ENCODE data around the gene EGLN3. TPM values are rescaled to one million over a fixed set of nuclear protein-coding genes. Genes with fewer than 3 reads are reported as not detected.

EGLN3 gene
- total and polyA plus RNA-seq, 2 of the 13 experiments (the other 11 are each of a cell fraction or from before 2014, with no cell fraction given): 0.18 to 27.3 TPM

DNA sequence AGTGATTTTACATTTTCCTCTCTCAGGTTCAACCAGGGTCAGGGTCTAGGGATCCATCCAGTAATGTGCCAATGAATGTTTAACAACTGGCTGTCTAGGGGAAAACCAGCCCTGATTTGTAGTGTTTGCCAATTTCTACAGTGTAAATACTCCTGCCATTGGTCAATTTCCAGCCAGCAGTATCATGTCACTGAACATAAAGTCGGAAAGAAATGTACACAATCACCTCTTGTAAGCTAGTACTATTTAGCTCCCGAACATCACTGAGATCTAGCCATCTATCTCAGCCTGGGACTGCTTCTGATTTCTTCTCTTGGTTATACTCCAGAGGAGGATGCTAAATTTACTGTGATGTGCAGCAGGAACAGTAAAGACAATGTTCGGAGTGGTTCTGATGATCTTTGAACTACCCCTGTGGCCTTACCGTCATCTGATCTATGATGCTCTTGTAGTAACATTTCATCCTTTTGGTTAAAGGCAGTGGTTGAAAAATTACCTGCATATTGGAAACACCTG, 36.7 kb upstream of the EGLN3 start (continued):
- TF ChIP-seq, protein P1, sequence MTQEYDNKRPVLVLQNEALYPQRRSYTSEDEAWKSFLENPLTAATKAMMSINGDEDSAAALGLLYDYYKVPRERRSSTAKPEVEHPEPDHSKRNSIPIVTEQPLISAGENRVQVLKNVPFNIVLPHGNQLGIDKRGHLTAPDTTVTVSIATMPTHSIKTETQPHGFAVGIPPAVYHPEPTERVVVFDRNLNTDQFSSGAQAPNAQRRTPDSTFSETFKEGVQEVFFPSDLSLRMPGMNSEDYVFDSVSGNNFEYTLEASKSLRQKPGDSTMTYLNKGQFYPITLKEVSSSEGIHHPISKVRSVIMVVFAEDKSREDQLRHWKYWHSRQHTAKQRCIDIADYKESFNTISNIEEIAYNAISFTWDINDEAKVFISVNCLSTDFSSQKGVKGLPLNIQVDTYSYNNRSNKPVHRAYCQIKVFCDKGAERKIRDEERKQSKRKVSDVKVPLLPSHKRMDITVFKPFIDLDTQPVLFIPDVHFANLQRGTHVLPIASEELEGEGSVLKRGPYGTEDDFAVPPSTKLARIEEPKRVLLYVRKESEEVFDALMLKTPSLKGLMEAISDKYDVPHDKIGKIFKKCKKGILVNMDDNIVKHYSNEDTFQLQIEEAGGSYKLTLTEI (CRISPR knock-in tag; conservative IDR thresholded peaks at IDR 0.05): no peak
- TF ChIP-seq ZNF451 (CRISPR knock-in tag; IDR thresholded peaks at IDR 0.05): no peak
- no peak for TF ChIP-seq TEAD2 (CRISPR knock-in tag; IDR thresholded peaks at IDR 0.05)
- TF ChIP-seq, protein P2, sequence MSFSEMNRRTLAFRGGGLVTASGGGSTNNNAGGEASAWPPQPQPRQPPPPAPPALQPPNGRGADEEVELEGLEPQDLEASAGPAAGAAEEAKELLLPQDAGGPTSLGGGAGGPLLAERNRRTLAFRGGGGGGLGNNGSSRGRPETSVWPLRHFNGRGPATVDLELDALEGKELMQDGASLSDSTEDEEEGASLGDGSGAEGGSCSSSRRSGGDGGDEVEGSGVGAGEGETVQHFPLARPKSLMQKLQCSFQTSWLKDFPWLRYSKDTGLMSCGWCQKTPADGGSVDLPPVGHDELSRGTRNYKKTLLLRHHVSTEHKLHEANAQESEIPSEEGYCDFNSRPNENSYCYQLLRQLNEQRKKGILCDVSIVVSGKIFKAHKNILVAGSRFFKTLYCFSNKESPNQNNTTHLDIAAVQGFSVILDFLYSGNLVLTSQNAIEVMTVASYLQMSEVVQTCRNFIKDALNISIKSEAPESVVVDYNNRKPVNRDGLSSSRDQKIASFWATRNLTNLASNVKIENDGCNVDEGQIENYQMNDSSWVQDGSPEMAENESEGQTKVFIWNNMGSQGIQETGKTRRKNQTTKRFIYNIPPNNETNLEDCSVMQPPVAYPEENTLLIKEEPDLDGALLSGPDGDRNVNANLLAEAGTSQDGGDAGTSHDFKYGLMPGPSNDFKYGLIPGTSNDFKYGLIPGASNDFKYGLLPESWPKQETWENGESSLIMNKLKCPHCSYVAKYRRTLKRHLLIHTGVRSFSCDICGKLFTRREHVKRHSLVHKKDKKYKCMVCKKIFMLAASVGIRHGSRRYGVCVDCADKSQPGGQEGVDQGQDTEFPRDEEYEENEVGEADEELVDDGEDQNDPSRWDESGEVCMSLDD (CRISPR knock-in tag; IDR thresholded peaks at IDR 0.05; ENCODE audit: borderline replicate concordance): no peak
- no peak for TF ChIP-seq MEIS2 (CRISPR knock-in tag; IDR thresholded peaks at IDR 0.05)
- peak; percentile 85; the same call in 1 of the 2 replicates for TF ChIP-seq ELF3 (CRISPR knock-in tag; IDR thresholded peaks at IDR 0.05)
- TF ChIP-seq, protein P3, sequence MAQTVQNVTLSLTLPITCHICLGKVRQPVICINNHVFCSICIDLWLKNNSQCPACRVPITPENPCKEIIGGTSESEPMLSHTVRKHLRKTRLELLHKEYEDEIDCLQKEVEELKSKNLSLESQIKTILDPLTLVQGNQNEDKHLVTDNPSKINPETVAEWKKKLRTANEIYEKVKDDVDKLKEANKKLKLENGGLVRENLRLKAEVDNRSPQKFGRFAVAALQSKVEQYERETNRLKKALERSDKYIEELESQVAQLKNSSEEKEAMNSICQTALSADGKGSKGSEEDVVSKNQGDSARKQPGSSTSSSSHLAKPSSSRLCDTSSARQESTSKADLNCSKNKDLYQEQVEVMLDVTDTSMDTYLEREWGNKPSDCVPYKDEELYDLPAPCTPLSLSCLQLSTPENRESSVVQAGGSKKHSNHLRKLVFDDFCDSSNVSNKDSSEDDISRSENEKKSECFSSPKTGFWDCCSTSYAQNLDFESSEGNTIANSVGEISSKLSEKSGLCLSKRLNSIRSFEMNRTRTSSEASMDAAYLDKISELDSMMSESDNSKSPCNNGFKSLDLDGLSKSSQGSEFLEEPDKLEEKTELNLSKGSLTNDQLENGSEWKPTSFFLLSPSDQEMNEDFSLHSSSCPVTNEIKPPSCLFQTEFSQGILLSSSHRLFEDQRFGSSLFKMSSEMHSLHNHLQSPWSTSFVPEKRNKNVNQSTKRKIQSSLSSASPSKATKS (CRISPR knock-in tag; IDR thresholded peaks at IDR 0.05): no peak
- TF ChIP-seq, protein P4, sequence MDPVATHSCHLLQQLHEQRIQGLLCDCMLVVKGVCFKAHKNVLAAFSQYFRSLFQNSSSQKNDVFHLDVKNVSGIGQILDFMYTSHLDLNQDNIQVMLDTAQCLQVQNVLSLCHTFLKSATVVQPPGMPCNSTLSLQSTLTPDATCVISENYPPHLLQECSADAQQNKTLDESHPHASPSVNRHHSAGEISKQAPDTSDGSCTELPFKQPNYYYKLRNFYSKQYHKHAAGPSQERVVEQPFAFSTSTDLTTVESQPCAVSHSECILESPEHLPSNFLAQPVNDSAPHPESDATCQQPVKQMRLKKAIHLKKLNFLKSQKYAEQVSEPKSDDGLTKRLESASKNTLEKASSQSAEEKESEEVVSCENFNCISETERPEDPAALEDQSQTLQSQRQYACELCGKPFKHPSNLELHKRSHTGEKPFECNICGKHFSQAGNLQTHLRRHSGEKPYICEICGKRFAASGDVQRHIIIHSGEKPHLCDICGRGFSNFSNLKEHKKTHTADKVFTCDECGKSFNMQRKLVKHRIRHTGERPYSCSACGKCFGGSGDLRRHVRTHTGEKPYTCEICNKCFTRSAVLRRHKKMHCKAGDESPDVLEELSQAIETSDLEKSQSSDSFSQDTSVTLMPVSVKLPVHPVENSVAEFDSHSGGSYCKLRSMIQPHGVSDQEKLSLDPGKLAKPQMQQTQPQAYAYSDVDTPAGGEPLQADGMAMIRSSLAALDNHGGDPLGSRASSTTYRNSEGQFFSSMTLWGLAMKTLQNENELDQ (CRISPR knock-in tag; IDR thresholded peaks at IDR 0.05; ENCODE audit: borderline replicate concordance): no peak
- TF ChIP-seq, protein P5, sequence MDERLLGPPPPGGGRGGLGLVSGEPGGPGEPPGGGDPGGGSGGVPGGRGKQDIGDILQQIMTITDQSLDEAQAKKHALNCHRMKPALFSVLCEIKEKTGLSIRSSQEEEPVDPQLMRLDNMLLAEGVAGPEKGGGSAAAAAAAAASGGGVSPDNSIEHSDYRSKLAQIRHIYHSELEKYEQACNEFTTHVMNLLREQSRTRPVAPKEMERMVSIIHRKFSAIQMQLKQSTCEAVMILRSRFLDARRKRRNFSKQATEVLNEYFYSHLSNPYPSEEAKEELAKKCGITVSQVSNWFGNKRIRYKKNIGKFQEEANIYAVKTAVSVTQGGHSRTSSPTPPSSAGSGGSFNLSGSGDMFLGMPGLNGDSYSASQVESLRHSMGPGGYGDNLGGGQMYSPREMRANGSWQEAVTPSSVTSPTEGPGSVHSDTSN (CRISPR knock-in tag; IDR thresholded peaks at IDR 0.05): no peak
- TF ChIP-seq ZNF143 (CRISPR knock-in tag; IDR thresholded peaks at IDR 0.05): no peak
- no peak for TF ChIP-seq SRSF4 (IDR thresholded peaks at IDR 0.05; ENCODE audit: low read depth, low read length, poor library complexity, severe bottlenecking)
- TF ChIP-seq MAF1 (CRISPR knock-in tag; IDR thresholded peaks at IDR 0.05; ENCODE audit: borderline replicate concordance): no peak
- no peak for TF ChIP-seq PRPF4 (IDR thresholded peaks at IDR 0.05; ENCODE audit: low read depth, low read length, poor library complexity, severe bottlenecking)
- TF ChIP-seq, protein P6, sequence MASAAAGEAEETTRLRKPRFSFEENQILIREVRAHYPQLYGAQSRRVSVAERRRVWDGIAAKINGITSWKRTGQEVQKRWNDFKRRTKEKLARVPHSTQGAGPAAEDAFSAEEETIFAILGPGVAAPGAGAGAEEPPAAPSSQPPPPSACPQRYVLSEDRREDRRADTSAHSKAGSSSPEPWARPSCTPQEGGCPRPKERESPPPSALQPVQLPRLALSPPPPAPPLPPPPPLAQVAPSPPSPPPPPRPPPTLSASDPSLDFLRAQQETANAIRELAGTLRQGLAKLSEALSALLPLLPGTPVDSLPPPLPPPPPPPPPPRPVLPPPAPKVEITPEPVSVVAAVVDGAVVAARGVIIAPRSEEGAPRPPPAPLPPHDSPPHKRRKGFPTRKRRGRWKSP (CRISPR knock-in tag; IDR thresholded peaks at IDR 0.05): no peak
- no peak for TF ChIP-seq RBM39 (IDR thresholded peaks at IDR 0.05; ENCODE audit: low read depth, low read length, poor library complexity, severe bottlenecking)
- TF ChIP-seq NCOA5 (CRISPR knock-in tag; IDR thresholded peaks at IDR 0.05): no peak
- no peak for TF ChIP-seq ZSCAN31 (CRISPR knock-in tag; IDR thresholded peaks at IDR 0.05; ENCODE audit: low read depth)
- TF ChIP-seq ZNF432 (CRISPR knock-in tag; IDR thresholded peaks at IDR 0.05; ENCODE audit: borderline replicate concordance): peak; percentile 89; the same call in 1 of the 2 replicates
